Activated CD4-positive, alpha-beta T cell treated with anti-CD3 and anti-CD28 coated beads, Interleukin-2, amount 50 U/mL, for 24 hours (primary cell): ENCODE measurements around the gene ACVR1B.

Experiments
- DNase-seq, 2 donors: peaks; one replicate each; pipeline ENCODE4 v3.0.0-alpha.2; 2020; ENCODE audit warnings: low read depth in 1 of 2, low spot score in 1 of 2

Gene ACVR1B

DNA sequence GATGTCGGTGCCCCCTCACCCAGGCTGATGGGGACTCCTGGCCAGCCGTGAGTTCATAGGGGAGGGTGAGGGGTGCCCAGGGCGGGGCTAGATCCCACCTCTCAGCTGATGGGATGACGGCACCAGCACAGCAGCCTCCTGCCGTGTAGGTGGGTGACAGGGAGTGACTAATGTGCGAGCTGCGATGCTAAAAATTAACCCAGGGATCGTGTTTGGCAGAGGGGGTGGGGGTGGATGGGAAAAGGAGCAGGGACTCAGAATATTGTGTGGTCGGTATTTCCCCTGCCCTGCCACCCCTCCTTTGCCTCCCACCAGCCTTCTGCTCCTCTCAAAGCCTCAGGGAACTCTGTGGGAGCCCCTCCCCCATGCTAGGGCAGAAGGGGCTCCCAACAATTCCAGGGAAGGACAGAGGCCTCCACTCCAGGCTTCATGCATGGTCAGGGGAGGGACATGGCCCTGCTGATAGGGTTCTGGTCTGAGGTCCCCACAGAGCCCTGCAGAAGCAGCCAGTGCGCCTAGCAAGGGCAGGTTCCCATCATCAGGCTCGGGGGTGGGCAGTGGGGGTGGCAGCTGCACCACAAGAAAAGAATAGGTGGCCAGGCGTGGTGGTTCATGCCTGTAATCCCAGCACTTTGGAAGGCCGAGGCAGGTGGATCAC is 67.7 kb downstream of the ACVR1B start:
- DNase-seq, result no peak

GRCh38 chr12:52020539-52021336 is 69.2 kb downstream of the ACVR1B start:
- DNase-seq, result no peak

- no peak for DNase-seq
These were observed 71.3 kb downstream of the ACVR1B start for GRCh38 chr12:52022841-52023181.

DNA sequence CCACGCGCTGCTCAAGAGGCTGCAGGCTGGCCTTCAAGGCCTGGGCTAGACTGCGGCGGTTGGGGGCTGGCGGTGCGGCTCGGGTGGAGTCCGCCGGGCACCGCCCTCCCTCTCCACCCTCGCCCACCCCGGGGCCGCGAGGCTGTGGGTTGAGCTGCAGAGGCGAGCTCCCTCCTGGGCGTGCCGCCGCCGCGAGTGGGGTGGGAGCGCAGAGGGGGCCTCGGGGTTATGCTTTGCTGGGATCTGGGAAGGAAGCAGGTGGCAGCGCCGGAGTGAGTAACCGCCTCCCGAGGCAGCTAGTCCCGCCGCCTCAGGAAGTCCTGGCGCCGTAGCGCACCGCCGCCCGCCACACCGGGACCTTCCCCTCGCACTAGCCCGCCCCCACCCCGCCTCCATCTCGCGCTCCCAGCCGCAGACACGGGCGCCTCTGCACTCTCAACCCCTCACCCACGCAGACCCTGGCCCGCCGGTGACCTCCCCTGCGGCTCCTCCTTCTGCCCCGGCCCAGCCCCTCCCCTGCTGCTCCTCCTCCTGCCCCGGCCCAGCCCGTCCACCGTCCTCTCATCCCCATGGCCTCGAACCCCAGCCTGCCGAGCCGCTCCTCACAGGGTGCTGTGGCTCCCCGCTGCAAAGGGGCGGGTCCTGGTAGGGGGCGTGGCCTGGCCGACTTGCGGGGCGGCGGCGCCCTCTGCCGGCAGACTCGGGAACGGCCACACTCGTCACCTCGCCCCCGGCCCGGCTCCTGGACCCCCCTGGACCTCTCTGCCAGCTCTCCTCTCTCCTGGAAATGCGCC is 71.9 kb downstream of the ACVR1B start:
- peak; percentile 88 to 90 for DNase-seq

GRCh38 chr12:52023976-52024688 is 72.6 kb downstream of the ACVR1B start:
- no peak for DNase-seq

DNA sequence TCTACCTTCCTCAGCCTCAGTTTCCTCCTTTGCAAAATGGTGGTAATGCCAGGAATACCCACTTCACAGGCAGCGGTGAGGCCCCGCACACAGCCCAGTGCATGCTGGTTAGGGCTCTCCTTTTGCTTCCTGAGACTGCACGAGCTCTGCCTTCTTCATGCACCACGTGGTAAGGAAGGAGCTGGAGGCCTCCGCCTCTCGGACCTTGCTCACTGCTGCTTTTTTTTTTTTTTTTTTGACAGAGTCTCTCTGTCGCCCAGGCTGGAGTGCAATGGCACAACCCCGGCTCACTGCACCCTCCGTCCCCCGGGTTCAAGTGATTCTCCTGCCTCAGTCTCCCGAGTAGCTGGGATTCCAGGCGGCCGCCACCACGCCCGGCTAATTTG is 73.3 kb downstream of the ACVR1B start:
- DNase-seq, result no peak

DNA sequence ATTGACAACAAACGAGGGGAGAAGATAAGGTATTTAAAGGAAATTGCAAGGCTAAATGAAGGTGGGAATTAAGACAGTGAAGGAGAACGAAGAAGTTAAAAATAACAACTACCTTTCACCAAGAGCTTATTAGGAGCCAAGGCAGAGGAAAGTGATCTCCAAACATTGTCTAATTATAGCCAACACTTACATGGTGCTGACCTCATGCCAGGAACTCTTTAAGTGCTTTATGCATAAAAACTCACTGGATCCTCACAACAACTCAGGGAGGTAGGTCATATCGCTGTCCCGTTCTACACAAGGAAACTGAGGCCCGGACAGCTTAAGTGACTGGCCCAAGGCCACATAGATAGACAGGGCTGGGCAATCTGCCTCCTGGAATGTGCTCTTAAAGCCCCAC is 74.8 kb downstream of the ACVR1B start:
- no peak for DNase-seq

GRCh38 chr12:52027085-52027843 is 75.8 kb downstream of the ACVR1B start:
- no peak for DNase-seq

- DNase-seq, result no peak
These were observed 78.2 kb downstream of the ACVR1B start for GRCh38 chr12:52029685-52030084.

GRCh38 chr12:52032446-52032803 is 80.9 kb downstream of the ACVR1B start:
- no peak for DNase-seq

DNA sequence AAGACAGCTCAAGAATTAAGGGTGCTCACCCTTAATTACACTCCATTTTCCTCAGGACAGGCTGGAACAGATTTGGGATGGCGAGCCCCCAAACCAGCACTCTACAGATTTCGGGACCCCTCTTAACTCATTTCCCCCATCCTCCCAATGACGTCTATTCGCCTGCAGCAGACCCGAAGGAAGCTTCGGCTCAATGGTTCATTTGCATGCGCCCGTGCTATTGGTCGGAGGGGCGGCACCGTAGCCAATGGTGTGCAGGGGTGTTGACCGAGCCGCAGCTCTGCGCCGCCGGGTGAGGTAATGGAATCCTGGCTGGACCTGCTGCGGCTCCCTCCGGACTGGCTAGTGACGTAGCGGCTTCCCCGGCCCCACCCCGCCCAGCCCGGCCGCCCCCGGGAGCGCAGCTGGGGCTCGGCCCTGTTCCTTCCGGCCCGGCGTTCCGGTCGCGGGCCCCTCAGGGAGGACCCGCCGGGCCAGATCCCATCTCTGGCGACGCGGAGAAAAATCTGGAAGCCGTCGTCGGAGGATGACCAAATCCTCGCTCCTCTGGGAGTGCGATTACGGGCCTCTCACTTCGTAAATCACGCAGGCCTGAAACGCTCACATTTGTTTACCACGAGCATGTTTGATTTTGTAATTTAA is 81.4 kb downstream of the ACVR1B start:
- peak; percentile 63 to 86 for DNase-seq

DNA sequence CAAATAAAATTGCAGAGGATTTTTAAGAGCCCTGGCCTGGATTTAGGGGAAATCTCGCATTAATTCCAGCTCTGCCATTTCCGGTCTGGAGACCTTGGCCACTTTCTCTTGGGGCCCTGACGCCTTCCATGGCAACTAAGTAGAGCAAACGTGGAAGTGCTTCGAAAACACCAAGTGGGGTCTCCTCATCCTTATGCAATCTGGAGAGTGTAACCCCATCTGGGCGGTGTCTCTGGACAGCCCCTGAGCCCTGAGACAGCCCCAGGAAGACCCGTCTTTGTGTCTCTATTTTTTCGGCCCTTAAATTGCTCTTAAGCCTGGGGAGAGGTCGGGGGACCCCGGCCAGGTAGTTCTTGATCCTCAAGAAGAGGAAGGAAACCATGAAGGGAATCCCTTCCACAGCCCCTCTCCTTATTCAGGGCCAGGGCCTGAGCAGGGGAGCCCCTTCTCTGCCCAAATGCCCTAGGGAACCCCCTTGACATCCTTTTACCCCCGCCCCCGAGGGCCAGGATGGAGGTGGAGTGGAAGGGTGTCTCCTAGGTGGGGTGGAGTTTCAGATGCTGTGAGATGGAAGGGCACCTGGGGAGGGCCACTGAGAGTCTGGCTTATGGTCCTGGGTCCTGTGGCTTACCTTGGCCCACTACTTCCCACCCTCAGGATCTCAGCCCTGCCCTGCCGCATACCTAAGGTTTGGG is 82.1 kb downstream of the ACVR1B start:
- DNase-seq, result no peak

- no peak for DNase-seq
These were observed 83.7 kb downstream of the ACVR1B start for GRCh38 chr12:52035190-52035589.

GRCh38 chr12:52035926-52036325 is 84.4 kb downstream of the ACVR1B start:
- DNase-seq, result no peak

GRCh38 chr12:52036587-52037171 is 85.2 kb downstream of the ACVR1B start:
- peak; percentile 50 to 65 for DNase-seq

GRCh38 chr12:52037248-52037861 is 85.9 kb downstream of the ACVR1B start:
- no peak for DNase-seq

DNA sequence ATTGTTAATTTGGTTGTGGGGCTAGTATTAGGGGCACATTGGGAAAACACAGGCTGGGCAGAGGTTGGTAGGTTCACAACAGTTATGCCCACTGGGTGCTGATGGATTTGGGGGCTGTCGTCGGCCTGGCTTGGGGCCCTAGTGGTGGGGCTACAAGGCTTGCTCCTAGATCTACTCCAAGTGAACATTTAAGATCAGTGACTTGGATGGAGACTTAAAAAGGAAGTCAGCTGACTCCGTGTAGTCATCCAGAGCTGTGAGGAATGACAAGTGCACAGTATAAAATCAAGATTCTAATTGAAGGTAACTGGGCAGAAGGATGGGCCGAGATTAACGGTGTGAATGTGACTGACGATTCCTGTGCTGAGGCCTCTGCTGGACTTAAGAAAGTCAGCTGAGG is 86.9 kb downstream of the ACVR1B start:
- DNase-seq, result no peak

DNA sequence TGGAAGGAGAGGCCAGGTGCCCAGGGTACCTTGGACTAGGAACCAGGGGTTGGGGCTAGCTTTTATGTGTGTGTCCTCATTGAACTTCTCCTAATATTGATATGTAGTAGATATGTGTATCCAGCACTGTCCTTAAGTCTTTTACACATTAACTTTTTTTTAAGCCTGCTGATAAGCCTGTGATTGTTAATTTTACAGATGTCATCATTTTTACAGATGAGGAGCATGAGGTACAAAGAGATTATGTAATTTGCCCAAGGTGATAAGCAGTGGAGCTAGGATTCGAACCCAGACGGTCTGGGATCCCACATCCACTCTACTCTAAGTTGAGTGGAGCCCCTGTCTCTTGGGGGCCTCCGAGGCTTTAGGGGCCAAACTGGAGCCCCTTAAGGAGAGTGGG is 89.5 kb downstream of the ACVR1B start:
- no peak for DNase-seq

- DNase-seq, result no peak
These were observed 90.2 kb downstream of the ACVR1B start for GRCh38 chr12:52041695-52042123.
